Measurements from ENCODE around the gene LASP1.

DNA sequence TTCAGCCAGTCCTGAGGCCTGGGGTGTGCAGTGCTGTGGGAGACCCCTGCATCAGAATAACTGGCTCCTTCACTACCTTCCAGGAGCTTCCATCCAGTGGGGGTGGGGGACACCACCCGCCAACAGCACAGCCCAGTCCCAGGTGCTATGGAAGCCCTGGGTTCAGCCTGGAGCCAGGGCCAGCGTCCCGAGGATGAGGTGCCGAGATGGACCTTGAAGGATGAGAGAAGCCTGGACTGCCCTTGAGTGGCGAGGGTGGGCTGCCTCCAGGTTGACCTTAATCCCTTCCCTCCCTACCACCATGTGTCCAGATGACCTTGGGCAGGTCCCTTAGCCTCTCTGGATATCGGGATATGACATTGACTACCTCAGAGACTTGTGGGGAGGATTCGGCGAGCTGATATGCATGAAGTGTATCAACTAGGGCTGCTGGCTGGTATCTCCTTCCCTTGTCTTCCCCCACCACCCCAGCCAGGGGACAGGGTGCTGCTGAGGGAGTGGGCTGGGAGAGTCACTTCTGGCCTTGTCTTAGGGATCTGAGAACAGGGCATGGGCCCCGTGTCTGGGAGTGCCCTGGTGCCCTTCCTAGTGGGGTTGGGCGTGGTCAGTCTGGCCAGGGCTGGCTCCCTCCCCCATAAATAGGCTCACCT, 41.3 kb downstream of the LASP1 start:
- TF ChIP-seq, protein P1, sequence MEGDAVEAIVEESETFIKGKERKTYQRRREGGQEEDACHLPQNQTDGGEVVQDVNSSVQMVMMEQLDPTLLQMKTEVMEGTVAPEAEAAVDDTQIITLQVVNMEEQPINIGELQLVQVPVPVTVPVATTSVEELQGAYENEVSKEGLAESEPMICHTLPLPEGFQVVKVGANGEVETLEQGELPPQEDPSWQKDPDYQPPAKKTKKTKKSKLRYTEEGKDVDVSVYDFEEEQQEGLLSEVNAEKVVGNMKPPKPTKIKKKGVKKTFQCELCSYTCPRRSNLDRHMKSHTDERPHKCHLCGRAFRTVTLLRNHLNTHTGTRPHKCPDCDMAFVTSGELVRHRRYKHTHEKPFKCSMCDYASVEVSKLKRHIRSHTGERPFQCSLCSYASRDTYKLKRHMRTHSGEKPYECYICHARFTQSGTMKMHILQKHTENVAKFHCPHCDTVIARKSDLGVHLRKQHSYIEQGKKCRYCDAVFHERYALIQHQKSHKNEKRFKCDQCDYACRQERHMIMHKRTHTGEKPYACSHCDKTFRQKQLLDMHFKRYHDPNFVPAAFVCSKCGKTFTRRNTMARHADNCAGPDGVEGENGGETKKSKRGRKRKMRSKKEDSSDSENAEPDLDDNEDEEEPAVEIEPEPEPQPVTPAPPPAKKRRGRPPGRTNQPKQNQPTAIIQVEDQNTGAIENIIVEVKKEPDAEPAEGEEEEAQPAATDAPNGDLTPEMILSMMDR (IDR thresholded peaks at IDR 0.05): no peak
- no peak for TF ChIP-seq POLR2A (IDR thresholded peaks at IDR 0.05)
- TF ChIP-seq EP300 (IDR thresholded peaks at IDR 0.05): no peak
- TF ChIP-seq POLR2AphosphoS5 (IDR thresholded peaks at IDR 0.05): no peak
